NCI-H1694 treated with DMSO at 0.1 percent for 48 hours (cell line): ENCODE measurements around the gene ZAP70.
"Not testable (repeated sequence)": the region's sequence is repeated elsewhere in the genome, so short reads cannot be mapped to it uniquely, and the experiment has no call there.

ENCODE experiments used
- DNase-seq: peaks from one replicate; lab custom pipeline; 2025; lab: John Stamatoyannopoulos, UW

ZAP70 gene

GRCh38 chr2:97698530-97698929 is 14.8 kb upstream of the ZAP70 start:
- no peak for DNase-seq

GRCh38 chr2:97699765-97700444 is 13.5 kb upstream of the ZAP70 start:
- peak; percentile 80 for DNase-seq

- DNase-seq, result no peak
Observed at GRCh38 chr2:97701186-97701585, 12.2 kb upstream of the ZAP70 start.

GRCh38 chr2:97701851-97702465 is 11.4 kb upstream of the ZAP70 start:
- DNase-seq, result no peak

GRCh38 chr2:97702731-97703470 is 10.5 kb upstream of the ZAP70 start:
- no peak for DNase-seq

GRCh38 chr2:97703741-97704140 is 9.6 kb upstream of the ZAP70 start:
- DNase-seq, result no peak

GRCh38 chr2:97704989-97705388 is 8.4 kb upstream of the ZAP70 start:
- DNase-seq, result no peak

GRCh38 chr2:97706112-97706511 is 7.3 kb upstream of the ZAP70 start:
- no peak for DNase-seq

- no peak for DNase-seq
Observed at GRCh38 chr2:97706708-97707345, 6.5 kb upstream of the ZAP70 start.

- no peak for DNase-seq
Observed at GRCh38 chr2:97707362-97708047, 5.9 kb upstream of the ZAP70 start.

GRCh38 chr2:97708048-97708380 is 5.4 kb upstream of the ZAP70 start:
- no peak for DNase-seq

GRCh38 chr2:97708608-97709007 is 4.8 kb upstream of the ZAP70 start:
- no peak for DNase-seq

- DNase-seq, result no peak
Observed at GRCh38 chr2:97711394-97711711, 2.0 kb upstream of the ZAP70 start.

- DNase-seq, result not testable (repeated sequence)
Observed at GRCh38 chr2:97712175-97712574, 1.2 kb upstream of the ZAP70 start.

- DNase-seq, result no peak
Observed at GRCh38 chr2:97712693-97713295, 582 bp upstream of the ZAP70 start.

GRCh38 chr2:97714084-97714949 is 941 bp downstream of the ZAP70 start:
- DNase-seq, result no peak

- DNase-seq, result no peak
Observed at GRCh38 chr2:97714950-97715652, 1.7 kb downstream of the ZAP70 start.

GRCh38 chr2:97715951-97716694 is 2.7 kb downstream of the ZAP70 start:
- no peak for DNase-seq

GRCh38 chr2:97716695-97717612 is 3.6 kb downstream of the ZAP70 start:
- DNase-seq, result no peak
